GM19240 (cell line): ENCODE results near the gene ORC1.

Experiments
- DNase-seq: peaks from one replicate; pipeline ENCODE4 v3.0.0; 2011; ENCODE audit warnings: low spot score; ENCODE audit not compliant: insufficient read length

Gene ORC1

GRCh38 chr1:52345252-52345651 lies 59.0 kb downstream of the ORC1 start:
- no peak for DNase-seq

GRCh38 chr1:52343979-52344378 lies 60.2 kb downstream of the ORC1 start:
- no peak for DNase-seq

GRCh38 chr1:52341655-52342260 lies 62.5 kb downstream of the ORC1 start:
- no peak for DNase-seq

GRCh38 chr1:52337439-52337838 lies 66.8 kb downstream of the ORC1 start:
- no peak for DNase-seq

GRCh38 chr1:52334906-52335528 lies 69.2 kb downstream of the ORC1 start:
- DNase-seq: no peak

GRCh38 chr1:52332411-52332810 lies 71.8 kb downstream of the ORC1 start:
- no peak for DNase-seq

- no peak for DNase-seq
These were observed 75.6 kb downstream of the ORC1 start for GRCh38 chr1:52328615-52329014.

- DNase-seq: no peak
These were observed 78.4 kb downstream of the ORC1 start for GRCh38 chr1:52325786-52326185.

GRCh38 chr1:52323731-52324130 lies 80.5 kb downstream of the ORC1 start:
- DNase-seq: no peak
